ENCODE measurements around the gene WDR4.

DNA sequence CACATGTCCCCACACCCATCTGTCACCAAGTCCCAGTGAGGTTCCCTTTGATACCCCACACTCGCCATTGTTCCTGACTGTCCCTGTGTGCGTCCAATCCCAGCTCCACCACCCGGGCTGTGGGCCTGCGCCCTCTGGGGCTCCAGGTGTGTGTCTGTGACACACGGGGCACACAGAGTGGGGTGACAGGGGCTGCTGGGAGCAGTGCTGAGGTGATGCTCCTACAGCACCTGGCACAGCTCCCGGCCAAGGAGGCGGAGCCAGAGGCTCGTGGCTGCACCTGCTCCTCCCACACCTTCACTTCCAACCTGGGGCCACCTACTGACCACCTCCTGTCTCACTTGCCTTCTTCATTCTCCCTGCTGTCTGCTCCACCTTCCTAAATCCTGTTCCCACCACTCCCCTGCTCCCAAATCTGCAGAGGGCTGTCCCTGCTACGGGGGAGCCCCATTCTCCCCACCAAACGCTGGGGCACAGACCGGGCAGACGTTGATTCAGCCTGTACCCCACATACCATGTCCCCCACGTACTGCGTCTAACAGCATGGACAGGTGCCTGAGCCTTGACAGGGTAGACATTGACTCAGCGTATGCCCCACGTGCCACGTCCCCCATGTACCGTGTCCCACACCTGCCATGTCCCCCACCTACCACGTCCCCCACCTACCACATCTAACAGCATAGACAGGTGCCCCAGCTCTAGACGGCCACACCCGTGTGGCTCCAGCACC is 16.4 kb downstream of the WDR4 start:
- TF ChIP-seq CCAR2 (IDR thresholded peaks at IDR 0.05; ENCODE audit: low read depth, low read length) (no peak), EGR1 (conservative IDR thresholded peaks at IDR 0.05) (no peak)
